Stimulated activated CD8-positive, alpha-beta memory T cell treated with anti-CD3 and anti-CD28 coated beads, Interleukin-12 subunit alpha, Interleukin-12 subunit beta, amount 100 ng/mL, for 24 hours (primary cell): Measurements from ENCODE around the gene KCNIP3.
"Not testable (repeated sequence)": the region's sequence is repeated elsewhere in the genome, so short reads cannot be mapped to it uniquely, and the experiment has no call there.

Experiments used
- DNase-seq: peaks from one replicate; pipeline ENCODE4 v3.0.0-alpha.2; 2020; ENCODE audit errors: extremely low read depth

Gene KCNIP3

DNA sequence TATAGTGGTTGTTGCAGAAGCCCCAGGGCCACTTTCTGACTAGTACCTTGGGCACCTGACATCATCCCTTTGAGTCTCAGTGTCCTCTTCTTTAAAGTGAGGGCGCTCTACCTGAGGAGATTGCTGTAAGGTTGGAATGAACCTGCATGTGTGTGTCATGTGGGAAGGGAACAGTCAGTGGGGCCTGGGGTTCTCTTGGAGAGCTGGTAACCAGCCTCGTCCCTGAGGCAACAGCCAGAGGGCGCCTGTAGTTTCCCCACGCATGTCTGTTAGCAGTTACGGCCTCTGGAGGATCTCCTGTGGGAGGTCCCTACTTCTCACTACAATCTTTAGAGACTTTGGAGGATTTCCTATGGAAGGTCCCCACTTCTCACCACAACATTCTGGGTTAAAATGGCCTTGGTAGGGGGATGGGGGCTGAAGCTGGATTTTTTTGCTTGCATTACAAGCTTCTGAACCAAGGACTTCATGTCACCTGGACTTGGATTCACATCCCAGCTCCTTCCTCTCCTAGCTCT is 106.1 kb downstream of the KCNIP3 start:
- DNase-seq = not testable (repeated sequence)

DNA sequence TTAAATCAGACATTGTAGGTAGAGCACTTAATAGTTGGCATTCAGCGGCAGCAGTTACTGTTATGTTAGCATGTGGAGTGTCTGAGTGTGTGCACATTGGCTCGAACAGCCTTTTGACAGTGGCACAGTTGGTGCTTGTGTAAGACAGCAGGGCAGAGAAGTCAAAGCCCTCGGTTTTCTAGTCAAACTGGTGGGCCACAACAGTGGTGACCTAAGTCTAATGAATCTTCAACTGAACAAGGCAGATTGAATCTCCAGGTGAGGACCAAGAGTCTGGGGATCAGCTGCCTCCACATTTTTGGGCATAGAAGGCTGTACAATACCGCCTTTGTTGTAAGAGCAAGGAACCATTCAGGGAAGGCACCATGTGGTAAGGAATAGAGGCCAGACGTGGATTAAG is 106.7 kb downstream of the KCNIP3 start:
- DNase-seq = not testable (repeated sequence)

DNA sequence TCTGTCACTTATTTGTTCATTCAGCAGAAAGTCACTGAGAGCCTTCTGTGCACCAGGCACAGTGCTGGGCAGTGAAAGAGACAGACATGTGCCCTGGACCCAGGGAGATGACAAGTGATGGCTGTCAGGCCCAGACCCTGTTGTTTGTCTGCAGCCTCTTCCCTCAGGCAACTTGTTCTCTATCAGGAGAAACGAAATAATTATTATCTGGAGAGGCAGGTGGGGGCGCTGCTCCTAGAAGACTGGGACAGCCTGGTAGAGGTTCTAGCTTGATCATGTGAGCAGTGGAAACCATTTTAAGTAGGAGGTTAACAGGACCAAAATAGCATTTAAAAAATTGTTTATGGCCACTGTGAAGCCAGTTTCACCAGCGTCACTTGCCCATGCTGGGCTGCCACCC is 107.5 kb downstream of the KCNIP3 start:
- not testable (repeated sequence) for DNase-seq

DNA sequence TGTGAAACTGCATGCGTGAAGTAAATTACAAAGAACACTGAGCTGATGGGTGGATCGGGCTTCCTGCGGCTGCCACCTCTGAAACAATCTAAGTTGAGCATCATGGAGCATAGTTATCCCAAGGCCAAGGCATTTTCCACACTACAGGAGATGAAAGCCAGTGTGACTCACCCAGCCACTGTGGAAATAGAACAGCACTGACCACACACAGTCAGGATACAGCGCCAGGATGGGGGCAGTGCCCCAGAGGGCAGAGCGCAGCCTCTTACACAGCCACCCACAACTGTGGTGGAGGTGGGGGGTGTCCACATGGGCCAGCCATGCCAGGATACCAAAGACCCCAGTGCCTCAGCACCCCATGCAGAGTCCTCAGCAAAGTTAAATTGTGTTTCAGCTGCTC is 114.1 kb downstream of the KCNIP3 start:
- not testable (repeated sequence) for DNase-seq

DNA sequence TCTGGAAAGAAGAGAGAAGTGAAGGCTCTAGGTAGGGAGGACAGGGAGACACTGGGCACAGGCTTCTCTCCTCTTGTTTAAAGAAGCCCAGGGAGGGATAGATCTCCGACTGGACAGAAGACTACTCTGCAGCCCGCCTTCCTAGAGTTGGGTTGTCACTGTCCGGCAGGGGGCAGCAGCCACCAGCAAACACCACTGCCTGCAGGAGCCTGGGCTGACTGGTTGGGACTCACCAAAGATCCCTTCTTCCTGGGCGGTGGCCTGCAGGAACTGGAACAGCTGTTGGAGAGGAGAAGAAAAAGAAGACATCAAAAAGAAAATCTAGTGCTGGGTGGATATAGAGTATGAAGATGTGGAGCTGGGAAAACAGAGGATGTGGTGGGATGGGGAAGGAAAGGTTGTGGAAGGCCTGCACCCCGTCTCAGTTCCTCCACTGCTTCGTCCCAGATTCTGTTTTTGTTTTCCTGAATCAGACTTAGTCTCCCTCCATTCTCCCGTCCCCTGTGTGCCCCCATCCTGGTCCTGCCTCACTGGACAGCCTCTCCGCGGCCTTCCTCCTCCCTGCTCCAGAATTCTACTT is 117.0 kb downstream of the KCNIP3 start:
- DNase-seq = not testable (repeated sequence)

DNA sequence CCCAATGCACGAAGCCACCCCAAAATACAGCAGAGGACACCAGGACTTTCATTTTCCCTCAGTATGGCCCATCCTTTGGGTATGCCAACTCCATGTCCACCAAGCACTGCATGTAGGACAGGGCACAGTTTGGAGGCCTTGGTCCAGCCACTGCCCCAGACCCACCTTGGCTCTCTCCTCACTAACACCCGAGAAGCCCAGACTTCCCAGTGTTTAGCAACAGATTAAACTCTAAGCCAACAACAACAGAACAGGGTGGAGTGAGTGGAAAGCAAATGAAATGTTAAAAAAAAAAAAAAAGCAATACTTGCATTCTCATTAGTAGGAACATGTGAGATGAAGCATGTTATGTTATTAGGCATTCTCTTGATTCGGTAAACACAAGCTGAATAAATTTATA is 118.0 kb downstream of the KCNIP3 start:
- not testable (repeated sequence) for DNase-seq

DNA sequence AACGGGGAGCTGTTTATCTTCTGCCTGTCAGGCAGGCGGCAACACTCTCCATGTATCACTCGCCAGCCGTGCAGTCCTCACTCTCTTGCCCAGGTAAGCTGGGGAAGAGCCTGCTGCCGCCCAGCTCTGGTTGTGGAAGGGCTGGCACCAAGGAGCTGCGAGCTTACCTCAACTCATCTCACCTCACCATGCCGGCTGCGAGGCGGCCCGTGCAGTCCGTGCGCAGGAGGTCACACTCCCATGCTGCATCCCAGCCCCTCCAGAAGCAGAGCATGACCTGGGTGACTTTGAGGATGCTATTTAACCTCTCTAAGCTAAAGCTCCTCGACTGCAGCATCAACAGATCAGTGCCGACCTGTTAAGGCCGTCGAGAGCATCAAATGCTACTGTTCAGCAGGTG is 118.4 kb downstream of the KCNIP3 start:
- DNase-seq = not testable (repeated sequence)

DNA sequence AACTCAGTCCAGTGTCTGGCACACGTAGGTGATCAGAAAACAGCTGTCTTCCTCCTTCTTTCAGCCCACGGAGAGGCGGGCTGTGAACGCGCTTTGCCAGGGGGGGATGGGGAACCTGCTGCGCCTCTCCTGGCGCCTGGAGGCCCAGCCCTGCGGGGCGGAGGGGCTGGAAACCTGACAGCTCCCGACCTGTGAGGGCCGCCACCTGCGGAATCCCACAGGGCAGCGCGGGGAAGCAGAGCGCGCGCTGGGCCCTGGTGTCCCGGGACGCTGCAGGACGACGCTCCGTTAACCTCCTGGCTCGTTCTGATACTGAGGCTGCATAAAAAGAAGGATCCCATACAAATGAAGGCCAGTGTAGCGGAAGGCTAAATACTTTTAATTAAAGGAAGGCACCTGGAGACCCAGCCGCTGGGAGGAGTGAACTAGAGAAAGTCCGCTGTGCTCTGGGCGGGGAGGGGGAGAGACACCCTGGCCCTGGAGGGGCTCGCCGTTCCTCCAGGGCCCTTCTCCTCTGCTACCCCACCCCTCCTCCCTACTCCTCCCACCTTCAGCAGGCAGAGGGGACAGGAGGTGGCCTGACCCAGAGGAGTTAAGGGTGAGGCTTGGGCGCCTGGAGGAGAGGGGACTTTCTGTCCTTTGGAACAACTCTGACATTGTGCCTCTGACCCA is 130.2 kb downstream of the KCNIP3 start:
- not testable (repeated sequence) for DNase-seq

DNA sequence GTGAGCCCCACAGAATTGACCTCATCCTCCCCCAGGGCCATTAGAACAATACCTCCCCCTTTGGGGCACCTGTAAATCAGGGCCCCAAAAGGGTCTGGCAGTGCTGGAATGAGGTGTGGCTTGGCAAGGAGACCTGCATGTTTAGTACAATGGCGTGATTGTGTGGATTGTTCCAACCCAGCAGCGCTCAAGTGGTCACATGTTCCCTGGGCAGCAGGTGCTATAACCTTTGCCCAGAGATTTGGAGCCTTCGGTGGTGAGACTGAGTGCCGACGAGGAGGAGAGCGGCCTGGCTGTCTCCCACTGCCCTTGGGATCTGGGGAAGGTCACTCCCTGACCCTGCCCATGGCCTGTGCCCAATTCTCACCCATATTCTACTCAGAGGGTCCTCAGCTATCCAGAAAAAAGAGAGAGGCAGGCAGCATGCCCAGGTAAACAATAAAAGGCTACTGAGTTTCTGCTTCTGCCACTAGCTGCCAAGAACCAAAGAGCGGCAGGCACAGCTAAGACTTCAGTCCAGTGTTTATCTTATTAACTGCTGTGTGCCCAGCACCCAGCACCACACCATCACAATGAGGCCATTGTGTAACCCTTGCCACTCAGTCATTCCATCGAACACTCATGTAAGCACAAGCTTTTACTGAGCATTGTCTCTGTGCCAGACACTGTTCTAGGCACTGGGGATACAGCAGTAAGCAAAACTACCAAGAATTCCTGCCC is 132.8 kb downstream of the KCNIP3 start:
- not testable (repeated sequence) for DNase-seq

DNA sequence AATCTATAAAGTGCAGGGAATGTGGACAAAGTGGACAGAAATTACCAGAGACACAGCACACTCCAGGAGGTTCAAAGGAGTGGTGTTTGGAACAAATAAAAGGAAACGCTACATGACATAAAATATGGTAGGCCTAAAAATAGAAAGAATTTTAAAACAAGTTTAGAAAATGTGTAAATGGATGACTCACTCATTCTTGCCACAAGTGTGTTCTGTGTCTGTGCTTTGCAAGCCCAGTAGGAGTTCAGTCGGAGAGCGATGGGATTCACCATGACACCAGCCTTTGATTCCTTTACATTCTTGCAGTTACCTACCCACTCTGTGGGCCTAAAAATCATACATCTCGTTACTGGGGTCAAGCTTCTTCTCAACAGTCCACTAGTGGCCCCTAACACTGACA is 136.2 kb downstream of the KCNIP3 start:
- DNase-seq = not testable (repeated sequence)

DNA sequence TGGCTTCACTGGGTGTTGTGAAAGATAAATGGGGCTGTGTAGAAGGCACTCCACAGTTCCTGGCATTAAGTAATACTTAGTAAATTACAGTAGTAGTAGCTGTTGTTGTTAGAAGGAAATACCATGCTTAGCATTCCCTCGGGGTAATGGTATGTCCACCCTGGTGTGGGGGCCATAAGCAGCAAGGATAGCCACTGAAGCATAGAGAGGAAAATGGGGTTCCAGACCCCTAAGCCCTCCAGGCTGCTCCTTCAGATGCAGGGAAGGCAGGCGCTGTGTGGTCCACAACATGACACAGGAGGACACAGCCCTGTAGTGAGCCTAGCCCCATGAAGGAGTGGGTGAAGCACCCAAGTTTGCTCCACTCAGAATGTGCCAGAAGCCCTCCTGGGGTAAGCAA is 136.8 kb downstream of the KCNIP3 start:
- not testable (repeated sequence) for DNase-seq

DNA sequence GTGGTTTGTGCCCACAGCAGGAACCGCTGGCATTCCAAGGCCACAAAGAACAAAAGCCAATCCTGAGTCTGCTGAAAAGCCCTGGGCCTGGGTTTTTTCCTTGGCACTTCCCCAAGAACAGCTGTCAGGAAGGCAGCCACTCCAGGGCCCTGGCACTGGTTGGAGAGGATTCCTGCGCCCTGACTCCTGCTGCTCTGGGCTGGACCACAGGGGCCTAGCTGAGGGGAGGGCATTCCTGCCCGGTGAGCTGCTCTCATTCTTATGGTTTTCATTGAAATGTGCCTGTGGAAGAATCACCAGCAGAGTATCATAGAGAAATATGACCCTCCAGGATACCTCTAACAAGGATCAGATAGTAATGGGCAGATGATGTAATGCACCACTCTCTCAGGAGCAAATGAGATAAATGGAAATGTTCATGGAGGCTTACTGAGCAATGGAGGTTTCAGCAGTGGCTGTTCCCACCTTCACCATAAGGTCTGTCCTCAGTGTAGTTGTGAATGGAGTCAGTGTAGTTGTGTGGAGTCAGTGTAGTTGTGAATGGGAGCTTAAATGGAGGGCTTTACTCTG is 137.4 kb downstream of the KCNIP3 start:
- DNase-seq = not testable (repeated sequence)

DNA sequence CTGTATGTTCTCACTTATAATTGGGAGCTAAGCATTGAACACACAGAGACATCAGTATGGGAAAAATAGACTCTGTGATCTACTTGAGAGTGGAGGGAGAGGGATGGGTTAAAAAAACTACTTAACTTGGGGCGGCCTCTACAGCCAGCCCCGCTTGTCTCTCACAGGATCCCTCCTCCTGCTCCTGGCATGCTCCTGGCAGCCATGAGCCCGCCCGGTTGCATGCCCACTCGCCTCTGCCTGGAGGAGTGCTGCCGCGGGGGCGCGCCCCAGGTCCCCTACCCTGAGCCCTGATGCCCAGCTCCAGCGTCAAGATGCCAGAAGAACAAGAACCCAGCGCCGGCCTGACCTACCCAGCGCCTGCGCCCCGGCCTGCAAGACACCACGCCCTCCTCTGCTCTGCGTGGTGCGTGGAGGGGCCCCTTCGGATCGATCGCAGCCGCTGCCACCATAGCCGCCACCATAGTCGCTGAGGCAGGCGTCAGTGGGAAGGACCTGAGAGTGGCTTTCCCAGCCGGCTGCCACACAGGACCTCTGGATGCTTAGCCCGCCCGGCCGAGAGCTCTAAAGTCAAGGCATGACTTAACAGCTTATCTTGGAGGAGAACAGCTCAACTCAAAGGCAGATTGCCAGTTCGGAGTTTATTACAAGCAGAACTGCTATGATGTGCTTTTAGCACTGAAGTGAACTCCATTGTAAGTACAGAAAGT is 138.2 kb downstream of the KCNIP3 start:
- DNase-seq = not testable (repeated sequence)
